Heart right ventricle (tissue), 16 donors: ENCODE measurements around the gene EFR3B. TPM values are rescaled to one million over a fixed set of nuclear protein-coding genes. Genes with fewer than 3 reads are reported as not detected.

ENCODE experiments used
- ATAC-seq, 8 donors: fragments of 200-7000 bp; cut with Tn5 transposase; one replicate each; pipeline ENCODE4 v1.9.1; 2020; ENCODE audit warnings: mild to moderate bottlenecking in 8 of 8, moderate library complexity in 8 of 8, moderate number of reproducible peaks in 1 of 8
- DNase-seq, 2 donors: peaks; one replicate each; pipeline ENCODE4 v3.0.0-alpha.2; 2020
- H3K27ac ChIP-seq, 10 donors: fragments of 200-600 bp; sonication (generic) in 2 of 10; one replicate each; pipeline versions ENCODE4 v1.5.0 to v1.8.0; 2020 to 2022; ENCODE audit warnings: mild to moderate bottlenecking in 3 of 10
- H3K27me3 ChIP-seq, 7 donors: fragments of 200-600 bp; one replicate each; pipeline ENCODE4 v1.8.0; 2021 to 2022; ENCODE audit warnings: mild to moderate bottlenecking in 2 of 7
- H3K36me3 ChIP-seq, 9 donors: fragments of 200-600 bp; sonication (generic) in 1 of 9; one replicate each; pipeline versions ENCODE4 v1.5.0 to v1.8.0; 2020 to 2022; ENCODE audit warnings: mild to moderate bottlenecking in 2 of 9
- H3K4me1 ChIP-seq, 9 donors: fragments of 200-600 bp; sonication (generic) in 1 of 9; one replicate each; pipeline versions ENCODE4 v1.5.0 to v1.8.0; 2020 to 2022; ENCODE audit warnings: mild to moderate bottlenecking in 4 of 9
- H3K4me3 ChIP-seq, 10 donors: fragments of 200-600 bp; sonication (generic) in 2 of 10; one replicate each; pipeline versions ENCODE4 v1.5.0 to v1.8.0; 2020 to 2022; ENCODE audit warnings: mild to moderate bottlenecking in 7 of 10, moderate library complexity in 2 of 10
- H3K9me3 ChIP-seq, 11 donors: fragments of 200-600 bp in 10 of 11; sonication (generic) in 2 of 11; one replicate each; pipeline versions ENCODE4 v1.5.0 to v1.8.0; 2013 to 2022; ENCODE audit warnings: mild to moderate bottlenecking in 2 of 11, control low read depth in 1 of 11, moderate library complexity in 1 of 11
- WGBS, 2 donors: extraction: QIAGEN DNeasy Blood & Tissue Kit; methylation state at CpG; one replicate each; pipeline ENCODE4 v1.1.7; 2013; ENCODE audit warnings: inconsistent platforms in 1 of 2; 5-methylcytosine and 5-hydroxymethylcytosine counted together
- intact Hi-C, 10 donors: fragments of 100-400 bp; cut with DNase I; formaldehyde crosslinking; loops; one replicate each; pipeline versions ENCODE4 v1.11.1 to v1.14.2; 2022
- polyA plus RNA-seq, 2 donors: library from polyadenylated mRNA; stranded (reverse); fragments of 200-250 nt; gene quantifications; one replicate each; pipeline ENCODE4 v1.2.3, GENCODE V29; 2013
- total RNA-seq, 10 donors: library from RNA; stranded (reverse); fragmentation: NEBNext Ultra II Directional in 3 of 10; extraction: Animal tissue kit (Norgen Biotek cat#: 25700) in 3 of 10; gene quantifications; one replicate each; pipeline versions ENCODE4 v1.2.1 to v1.2.4, GENCODE V29; 2021 to 2023
- TF ChIP-seq, protein P1 (sequence below), 9 donors: fragments of 200-600 bp; sonication (generic) in 2 of 9; IDR thresholded peaks; one replicate each; pipeline versions ENCODE4 v1.5.0 to v1.8.0; 2021 to 2022; ENCODE audit warnings: antibody characterized with exemption in 9 of 9, mild to moderate bottlenecking in 5 of 9, moderate library complexity in 1 of 9
- donor health status: Arrhythmogenic right ventricular cardiomyopathy.
- donor health status: ischemic (EF 13 %, LVEDD 7.1; RV severe dilation, severe dysfunction).
- donor health status: healthy with polysubstance abuse.
- donor health status: DM: no; HTN: yes; CAD: no.
- donor health status: DM: no; HTN: no; CAD: no.
- donor health status: ischemic (EF 25% LVEDD 6.9; RV normal size, moderate dysfunction).
- donor health status: ischemic (EF 25% LVEDD 5.7; RV mildly dilated, moderate dysfunction).
- donor health status: healthy.
- donor health status: DM: yes; HTN: yes; CAD: no.
- donor health status: Ischemic cardiomyopathy.
- donor health status: ischemic (EF 35%, LVEDD 5.7; RV mildly dilated, moderate dysfunction).
- donor health status: nonischemic (EF 11% LVEDD 7.7; RV severe dilation, severe dysfunction).
- donor health status: DM: yes; HTN: yes; CAD: no.
- donor health status: PGD.
- donor health status: ischemic (EF 29% LVEDD 5.4; RV normal size, mild dysfunction).
- donor health status: nonischemic (EF 23%, LVEDD 6.1; RV moderate dilation, normal function).

EFR3B gene
- total and polyA plus RNA-seq, 12 donors, result 0.62 to 15.2 (median 7.0) TPM

DNA sequence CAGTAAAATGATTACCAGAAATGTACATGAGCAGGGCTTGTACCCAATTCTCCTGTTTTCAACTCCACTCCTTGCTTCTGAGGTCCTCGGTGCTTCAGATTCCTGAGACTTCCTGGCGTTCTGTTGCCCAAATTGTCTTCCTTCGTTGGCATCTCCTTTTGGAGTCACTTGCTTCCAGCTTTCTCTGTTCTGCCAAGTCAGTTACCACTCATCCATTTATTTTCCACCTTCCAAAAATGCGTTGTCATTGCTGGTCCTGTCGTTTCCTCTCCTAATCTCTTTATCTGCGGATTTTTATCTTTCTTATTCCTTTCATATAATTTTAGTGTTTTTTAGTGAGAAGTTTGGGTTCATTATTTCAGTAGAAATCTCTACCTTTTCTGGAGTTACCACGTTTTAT is 18.5 kb upstream of the EFR3B start:
- Histone ChIP-seq H3K36me3 (no peaks in the 10 kb centered on the region), H3K27ac (no peak overlapping the region), H3K4me1 (peaks cover 0 to 5% (median 0%) of the 10 kb centered on the region in 9 donors), H3K4me3 (no peak overlapping the region), H3K27me3 (no peaks in the 10 kb centered on the region), H3K9me3 (no peaks in the 10 kb centered on the region)
- intact Hi-C loops, result no loop called here
- TF ChIP-seq, protein P1, sequence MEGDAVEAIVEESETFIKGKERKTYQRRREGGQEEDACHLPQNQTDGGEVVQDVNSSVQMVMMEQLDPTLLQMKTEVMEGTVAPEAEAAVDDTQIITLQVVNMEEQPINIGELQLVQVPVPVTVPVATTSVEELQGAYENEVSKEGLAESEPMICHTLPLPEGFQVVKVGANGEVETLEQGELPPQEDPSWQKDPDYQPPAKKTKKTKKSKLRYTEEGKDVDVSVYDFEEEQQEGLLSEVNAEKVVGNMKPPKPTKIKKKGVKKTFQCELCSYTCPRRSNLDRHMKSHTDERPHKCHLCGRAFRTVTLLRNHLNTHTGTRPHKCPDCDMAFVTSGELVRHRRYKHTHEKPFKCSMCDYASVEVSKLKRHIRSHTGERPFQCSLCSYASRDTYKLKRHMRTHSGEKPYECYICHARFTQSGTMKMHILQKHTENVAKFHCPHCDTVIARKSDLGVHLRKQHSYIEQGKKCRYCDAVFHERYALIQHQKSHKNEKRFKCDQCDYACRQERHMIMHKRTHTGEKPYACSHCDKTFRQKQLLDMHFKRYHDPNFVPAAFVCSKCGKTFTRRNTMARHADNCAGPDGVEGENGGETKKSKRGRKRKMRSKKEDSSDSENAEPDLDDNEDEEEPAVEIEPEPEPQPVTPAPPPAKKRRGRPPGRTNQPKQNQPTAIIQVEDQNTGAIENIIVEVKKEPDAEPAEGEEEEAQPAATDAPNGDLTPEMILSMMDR (IDR thresholded peaks at IDR 0.05), result no peak
- WGBS, 2 donors, result 65 to 70% methylated on average over 7 of the region's 7 CpGs
- ATAC-seq (no peak), DNase-seq (no peak)

DNA sequence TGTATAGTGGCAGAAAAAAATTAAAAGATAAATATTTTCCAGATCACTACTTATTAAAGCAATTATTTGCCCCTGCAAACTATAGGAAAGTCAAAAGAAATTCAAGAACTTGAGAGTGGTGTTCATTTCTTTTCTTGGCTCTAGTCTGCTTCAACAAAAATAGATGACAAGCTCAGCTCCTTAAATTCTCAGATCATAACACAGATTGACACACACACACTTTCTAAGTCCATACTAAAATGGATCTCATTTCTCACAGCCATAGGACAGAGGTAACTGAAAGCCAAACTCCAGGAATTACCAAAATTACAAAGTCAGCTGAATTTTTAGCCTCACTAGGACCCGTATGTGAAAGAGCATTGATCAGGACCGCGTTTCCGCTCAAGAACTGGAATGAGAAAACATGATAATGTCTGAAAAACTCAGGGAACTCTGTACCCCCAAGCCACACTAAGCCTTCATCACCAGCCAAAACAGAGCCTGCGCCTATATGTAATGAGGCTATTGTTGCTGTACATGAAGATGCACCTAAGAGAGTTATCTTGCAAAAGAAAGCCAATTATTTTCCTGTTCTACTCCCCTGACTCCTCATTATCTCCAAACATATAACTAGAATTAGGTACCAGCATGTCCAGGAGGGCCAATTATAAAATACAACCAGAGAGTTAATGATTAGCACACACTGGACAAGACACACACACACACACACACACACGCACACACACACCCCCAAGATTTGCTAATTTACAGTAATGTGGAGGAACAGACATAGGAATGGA is 16.5 kb upstream of the EFR3B start:
- Histone ChIP-seq H3K9me3 (no peaks in the 10 kb centered on the region), H3K27ac (no peak overlapping the region), H3K36me3 (no peaks in the 10 kb centered on the region), H3K27me3 (no peaks in the 10 kb centered on the region), H3K4me1 (peaks cover 0 to 10% (median 0%) of the 10 kb centered on the region in 9 donors), H3K4me3 (no peak overlapping the region)
- ATAC-seq (no peak), DNase-seq (no peak)
- intact Hi-C loops, result no loop called here
- TF ChIP-seq, protein P1 (IDR thresholded peaks at IDR 0.05), result no peak
- 88 to 93% methylated on average over 6 of the region's 6 CpGs for WGBS, 2 donors

DNA sequence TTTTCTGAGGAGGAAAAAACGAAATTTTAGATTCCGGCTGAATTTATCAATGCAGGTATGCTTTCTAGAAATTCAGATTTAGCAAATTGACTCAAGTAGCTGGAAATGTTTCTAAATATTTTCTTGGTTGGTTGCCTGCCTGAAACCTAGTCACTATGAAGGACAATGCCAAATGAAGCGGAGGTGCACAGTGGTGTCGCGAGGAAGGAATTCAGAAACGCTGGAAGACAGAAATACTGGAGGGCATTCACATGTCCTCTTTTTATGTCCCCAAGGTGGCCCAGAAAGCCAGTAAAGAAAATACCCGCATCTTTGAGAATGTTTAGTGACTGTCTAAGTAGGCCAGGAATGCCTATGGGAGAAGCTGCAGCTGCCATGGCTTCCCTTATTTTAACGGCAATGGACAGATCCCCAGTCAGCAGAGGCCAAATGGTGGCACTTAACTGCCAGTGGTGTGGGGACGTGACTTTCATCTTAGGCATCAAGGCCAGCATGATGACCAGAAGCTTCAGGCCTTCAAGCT is 15.8 kb upstream of the EFR3B start:
- H3K27ac ChIP-seq, result no peak overlapping the region
- no peak overlapping the region for H3K4me3 ChIP-seq
- H3K4me1 ChIP-seq, result peaks cover 0 to 14% (median 0%) of the 10 kb centered on the region in 9 donors
- DNase-seq, result no peak
- no peaks in the 10 kb centered on the region for H3K36me3 ChIP-seq
- H3K27me3 ChIP-seq, result no peaks in the 10 kb centered on the region
- 90 to 95% methylated on average over 9 of the region's 9 CpGs for WGBS, 2 donors
- TF ChIP-seq, protein P1 (IDR thresholded peaks at IDR 0.05), result no peak
- no peaks in the 10 kb centered on the region for H3K9me3 ChIP-seq
- ATAC-seq, result no peak
- intact Hi-C loops, result no loop called here

DNA sequence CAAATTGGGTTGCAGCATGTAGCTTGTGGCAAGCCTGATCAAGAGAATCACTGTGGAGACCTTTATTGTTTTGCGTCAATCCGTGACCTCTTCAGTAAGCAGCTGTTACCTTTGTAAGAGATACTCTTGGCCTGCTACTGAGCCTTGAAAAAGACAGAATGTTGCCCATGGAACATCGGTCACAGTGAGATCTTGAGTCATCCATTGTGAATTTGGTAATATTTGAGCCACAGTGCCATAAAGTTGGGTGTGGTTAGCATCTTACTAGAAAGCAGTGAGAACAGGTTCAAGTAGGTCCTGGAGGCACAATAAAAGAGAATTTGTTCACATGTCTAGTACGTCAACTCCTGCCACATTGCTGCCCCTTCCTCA is 12.7 kb upstream of the EFR3B start:
- H3K4me3 ChIP-seq, result no peak overlapping the region
- H3K4me1 ChIP-seq, result peaks cover 0 to 19% (median 0%) of the 10 kb centered on the region in 9 donors
- 73 to 82% methylated on average over 4 of the region's 4 CpGs for WGBS, 2 donors
- H3K27ac ChIP-seq, result no peak overlapping the region
- ATAC-seq, result no peak
- intact Hi-C loops, result no loop called here
- no peaks in the 10 kb centered on the region for H3K36me3 ChIP-seq
- DNase-seq, result no peak
- TF ChIP-seq, protein P1 (IDR thresholded peaks at IDR 0.05), result no peak
- H3K9me3 ChIP-seq, result no peaks in the 10 kb centered on the region
- no peaks in the 10 kb centered on the region for H3K27me3 ChIP-seq
